ENCODE measurements around the gene DAPL1.

Gene DAPL1

GRCh38 chr2:158777077-158777476 is 18.0 kb upstream of the DAPL1 start:
- DNase-seq (ENCODE audit: low spot score), result no peak

GRCh38 chr2:158778243-158778642 is 16.9 kb upstream of the DAPL1 start:
- DNase-seq (ENCODE audit: low spot score), result no peak

GRCh38 chr2:158779621-158780020 is 15.5 kb upstream of the DAPL1 start:
- DNase-seq (ENCODE audit: low spot score), result no peak

- no peak for DNase-seq (ENCODE audit: low spot score)
These were observed 13.7 kb upstream of the DAPL1 start for GRCh38 chr2:158781353-158781961.

- DNase-seq (ENCODE audit: low spot score), result no peak
These were observed 13.0 kb upstream of the DAPL1 start for GRCh38 chr2:158782136-158782535.

- DNase-seq (ENCODE audit: low spot score), result no peak
These were observed 12.5 kb upstream of the DAPL1 start for GRCh38 chr2:158782616-158783015.

- no peak for DNase-seq (ENCODE audit: low spot score)
These were observed 11.2 kb upstream of the DAPL1 start for GRCh38 chr2:158783923-158784322.

- DNase-seq (ENCODE audit: low spot score), result no peak
These were observed 8.2 kb upstream of the DAPL1 start for GRCh38 chr2:158786897-158787296.

- no peak for DNase-seq (ENCODE audit: low spot score)
These were observed 6.2 kb upstream of the DAPL1 start for GRCh38 chr2:158788951-158789350.

GRCh38 chr2:158796652-158797051 is 1.5 kb downstream of the DAPL1 start:
- DNase-seq (ENCODE audit: low spot score), result no peak

- no peak for DNase-seq (ENCODE audit: low spot score)
These were observed 3.0 kb downstream of the DAPL1 start for GRCh38 chr2:158797963-158798700.

- no peak for DNase-seq (ENCODE audit: low spot score)
These were observed 4.1 kb downstream of the DAPL1 start for GRCh38 chr2:158799181-158799580.

- no peak for DNase-seq (ENCODE audit: low spot score)
These were observed 8.4 kb downstream of the DAPL1 start for GRCh38 chr2:158803506-158803905.

- DNase-seq (ENCODE audit: low spot score), result no peak
These were observed 10.1 kb downstream of the DAPL1 start for GRCh38 chr2:158805255-158805654.

- DNase-seq (ENCODE audit: low spot score), result no peak
These were observed 10.8 kb downstream of the DAPL1 start for GRCh38 chr2:158805936-158806335.

- no peak for DNase-seq (ENCODE audit: low spot score)
These were observed 11.8 kb downstream of the DAPL1 start for GRCh38 chr2:158806941-158807340.

GRCh38 chr2:158808426-158808825 is 13.3 kb downstream of the DAPL1 start:
- DNase-seq (ENCODE audit: low spot score), result no peak

- DNase-seq (ENCODE audit: low spot score), result no peak
These were observed 14.7 kb downstream of the DAPL1 start for GRCh38 chr2:158809816-158810215.

GRCh38 chr2:158810731-158811460 is 15.8 kb downstream of the DAPL1 start:
- DNase-seq (ENCODE audit: low spot score), result no peak

- no peak for DNase-seq (ENCODE audit: low spot score)
These were observed 20.0 kb downstream of the DAPL1 start for GRCh38 chr2:158815166-158815565.

- DNase-seq (ENCODE audit: low spot score), result no peak
These were observed 20.5 kb downstream of the DAPL1 start for GRCh38 chr2:158815658-158816057.

GRCh38 chr2:158817588-158817987 is 22.5 kb downstream of the DAPL1 start:
- DNase-seq (ENCODE audit: low spot score), result no peak

GRCh38 chr2:158818511-158818910 is 23.4 kb downstream of the DAPL1 start:
- DNase-seq (ENCODE audit: low spot score), result no peak
